K562 treated with DMSO at 1 percent for 4 hours (cell line): ENCODE results near the gene EPM2A. TPM values are rescaled to one million over a fixed set of nuclear protein-coding genes. Genes with fewer than 3 reads are reported as not detected.

ENCODE experiments used
- total RNA-seq: library from RNA; unstranded; fragments of 300-600 nt; gene quantifications from 2 replicates; pipeline ENCODE4 v1.2.3, GENCODE V29; 2022; ENCODE audit not compliant: insufficient read depth

EPM2A gene
- 0.92 and 2.6 TPM in 2 replicates for total RNA-seq

DNA sequence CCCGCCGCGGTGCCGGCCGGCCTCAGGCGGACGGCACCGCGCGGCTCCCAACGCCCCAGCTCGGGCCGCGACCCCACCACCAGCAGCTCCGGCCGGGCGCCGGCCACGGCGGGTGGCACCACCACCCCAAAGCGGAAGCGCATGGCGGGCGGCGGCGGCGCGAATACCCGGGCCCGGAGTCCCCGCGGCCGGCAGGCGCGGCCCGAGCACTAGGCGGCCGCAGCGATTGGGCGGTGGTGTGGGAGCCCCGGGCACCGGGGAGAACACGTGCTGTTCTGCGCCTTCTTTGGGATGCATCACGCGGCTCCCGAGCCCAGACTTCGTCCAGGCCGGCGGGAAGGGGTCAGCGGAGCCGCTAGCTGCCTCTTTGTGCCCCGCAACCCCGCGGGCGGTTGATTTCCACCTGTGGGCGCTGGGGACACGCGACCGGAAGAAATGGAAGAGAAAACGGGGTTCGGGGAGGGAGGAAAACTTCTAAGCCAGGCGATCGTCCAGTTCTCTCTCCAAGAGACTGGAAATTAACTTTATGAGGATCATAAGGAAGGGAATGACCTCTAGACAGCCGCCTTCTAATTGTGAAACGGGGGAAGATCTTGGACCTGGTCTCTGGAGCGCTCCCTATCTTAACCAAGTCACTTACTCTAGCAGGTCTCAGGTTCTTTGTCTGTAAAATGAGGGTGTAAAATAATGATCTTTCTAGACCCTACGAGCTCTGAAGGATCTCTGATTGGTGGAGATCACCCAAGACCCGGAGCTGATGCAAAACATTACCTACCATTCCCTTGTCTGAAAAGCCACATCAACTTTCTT lies at the start of gene EPM2A:
Gene EPM2A (minus strand): TSS at position 165 of the 810 bp plus-strand sequence. CDS start 22 bp downstream, at position 143.

Other genes with a start within 250 kb of the EPM2A start
- 6.1 and 9.1 TPM in 2 replicates for gene FBXO30, start 79.3 kb upstream of the EPM2A start, total RNA-seq
- 3.3 and 4.3 TPM in 2 replicates for gene SHPRH, start 228.8 kb upstream of the EPM2A start, total RNA-seq